Activated T-cell treated with anti-CD3 and anti-CD28 coated beads, Interleukin-2, amount 50 U/mL, for 72 hours (primary cell): ENCODE data around the gene L1CAM. TPM values are rescaled to one million over a fixed set of nuclear protein-coding genes. Genes with fewer than 3 reads are reported as not detected.

Experiments
- ATAC-seq, 2 donors: fragments of 150-1000 bp; cut with Tn5 transposase; replicated peaks in 1 of 2; 2 replicates each; pipeline ENCODE4 v1.10.0; 2021; ENCODE audit warnings: moderate library complexity in 2 of 2, mild to moderate bottlenecking in 1 of 2
- DNase-seq, 2 donors: peaks; one replicate each; pipeline ENCODE4 v3.0.0; 2021 to 2022; ENCODE audit warnings: mixed read lengths in 1 of 2
- H3K27ac Mint-ChIP-seq: one replicate; pipeline ENCODE4 v1.8.0; 2022; ENCODE audit warnings: mild to moderate bottlenecking, moderate library complexity, mixed read lengths
- H3K27me3 Mint-ChIP-seq: one replicate; pipeline ENCODE4 v1.8.0; 2022; ENCODE audit warnings: low read depth, mixed read lengths
- H3K36me3 Mint-ChIP-seq, 2 donors: one replicate each; pipeline ENCODE4 v1.8.0; 2022; ENCODE audit warnings: mixed read lengths in 2 of 2, mild to moderate bottlenecking in 1 of 2; ENCODE audit not compliant: insufficient read depth in 2 of 2
- H3K4me1 Mint-ChIP-seq: one replicate; pipeline ENCODE4 v1.8.0; 2022; ENCODE audit warnings: low read depth, mixed read lengths
- H3K4me3 Mint-ChIP-seq, 2 donors: one replicate each; pipeline ENCODE4 v1.8.0; 2022; ENCODE audit warnings: mild to moderate bottlenecking in 2 of 2, mixed read lengths in 2 of 2, moderate library complexity in 2 of 2
- H3K9me3 Mint-ChIP-seq, 2 donors: one replicate each; pipeline ENCODE4 v1.8.0; 2022; ENCODE audit warnings: mixed read lengths in 2 of 2
- total RNA-seq, 2 donors: library from RNA; stranded (reverse); gene quantifications; one replicate each; pipeline ENCODE4 v1.2.3, GENCODE V29; 2022

L1CAM gene
- total RNA-seq, 2 donors from 2014 or later: 1.8 to 2.1 TPM

- Mint-ChIP-seq H3K4me3 (peak overlapping the region; percentile 88 to 90), H3K9me3 (no peaks in the 10 kb centered on the region), H3K36me3 (peaks cover 4 to 5% of the 10 kb centered on the region in 2 donors), H3K4me1 (peaks cover 53% of the 10 kb centered on the region), H3K27ac (no peak overlapping the region), H3K27me3 (no peaks in the 10 kb centered on the region)
- DNase-seq: no peak
- no peak for ATAC-seq
These were observed 42.9 kb upstream of the L1CAM start for GRCh38 chrX:153928846-153929245.

- H3K27me3 Mint-ChIP-seq: no peaks in the 10 kb centered on the region
- DNase-seq: peak; percentile 92 to 97
- H3K9me3 Mint-ChIP-seq: no peaks in the 10 kb centered on the region
- peak overlapping the region; percentile 89 for H3K27ac Mint-ChIP-seq
- peak; percentile 75 to 78 for ATAC-seq
- H3K4me1 Mint-ChIP-seq: peaks cover 57% of the 10 kb centered on the region
- peaks cover 4 to 5% of the 10 kb centered on the region in 2 donors for H3K36me3 Mint-ChIP-seq
- peak overlapping the region; percentile 90 to 97 for H3K4me3 Mint-ChIP-seq
These were observed 42.2 kb upstream of the L1CAM start for GRCh38 chrX:153927922-153928760.

- Mint-ChIP-seq H3K36me3 (peaks cover 4 to 5% of the 10 kb centered on the region in 2 donors), H3K27me3 (no peaks in the 10 kb centered on the region), H3K4me3 (peak overlapping the region; percentile 89 to 97), H3K27ac (peak overlapping the region; percentile 73), H3K4me1 (peaks cover 62% of the 10 kb centered on the region), H3K9me3 (no peaks in the 10 kb centered on the region)
- ATAC-seq (no peak), DNase-seq (no peak)
These were observed 41.6 kb upstream of the L1CAM start for GRCh38 chrX:153927672-153927921.

GRCh38 chrX:153926858-153927671, 41.1 kb upstream of the L1CAM start:
- peak overlapping the region; percentile 89 to 97 for H3K4me3 Mint-ChIP-seq
- H3K4me1 Mint-ChIP-seq: peaks cover 68% of the 10 kb centered on the region

GRCh38 chrX:153926552-153926857, 40.5 kb upstream of the L1CAM start:
- DNase-seq (no peak), ATAC-seq (peak; percentile 25)
- no peaks in the 10 kb centered on the region for H3K9me3 Mint-ChIP-seq
- H3K4me3 Mint-ChIP-seq: peak overlapping the region; percentile 89 to 97
- H3K36me3 Mint-ChIP-seq: peaks cover 4% of the 10 kb centered on the region in 2 donors
- no peaks in the 10 kb centered on the region for H3K27me3 Mint-ChIP-seq
- H3K4me1 Mint-ChIP-seq: peaks cover 71% of the 10 kb centered on the region
- peak overlapping the region; percentile 89 for H3K27ac Mint-ChIP-seq

More at GRCh38 chrX:153926858-153927671, 41.1 kb upstream of the L1CAM start:
- H3K27ac Mint-ChIP-seq: peak overlapping the region; percentile 73
- H3K9me3 Mint-ChIP-seq: no peaks in the 10 kb centered on the region
- peaks cover 4 to 5% of the 10 kb centered on the region in 2 donors for H3K36me3 Mint-ChIP-seq
- no peaks in the 10 kb centered on the region for H3K27me3 Mint-ChIP-seq
- ATAC-seq (peak; percentile 46 to 52), DNase-seq (peak; percentile 74 to 85)

- H3K9me3 Mint-ChIP-seq: no peaks in the 10 kb centered on the region
- no peaks in the 10 kb centered on the region for H3K27me3 Mint-ChIP-seq
- peaks cover 2 to 4% of the 10 kb centered on the region in 2 donors for H3K36me3 Mint-ChIP-seq
- peak within 1 kb of the TSS; percentile 96 to 97 for H3K4me3 Mint-ChIP-seq
- DNase-seq: peak; percentile 72 to 74
- peaks cover 71% of the 10 kb centered on the region for H3K4me1 Mint-ChIP-seq
- H3K27ac Mint-ChIP-seq: peak within 1 kb of the TSS; percentile 89
- peak; percentile 25 to 33 for ATAC-seq
These were observed 40.0 kb upstream of the L1CAM start, which contains the start of gene ARHGAP4 for GRCh38 chrX:153925739-153926551. Gene ARHGAP4 (minus strand): TSS chrX:153926264. CDS start chrX:153926202, 62 bp downstream.

GRCh38 chrX:153925387-153925738, 39.4 kb upstream of the L1CAM start:
- H3K4me3 Mint-ChIP-seq: peak overlapping the region; percentile 90 to 96
- DNase-seq (no peak), ATAC-seq (no peak)
- no peaks in the 10 kb centered on the region for H3K9me3 Mint-ChIP-seq
- no peaks in the 10 kb centered on the region for H3K27me3 Mint-ChIP-seq
- peak overlapping the region; percentile 88 for H3K27ac Mint-ChIP-seq
- peaks cover 2 to 4% of the 10 kb centered on the region in 2 donors for H3K36me3 Mint-ChIP-seq
- H3K4me1 Mint-ChIP-seq: peaks cover 65% of the 10 kb centered on the region

- Mint-ChIP-seq H3K4me3 (peak overlapping the region; percentile 90 to 96), H3K4me1 (peaks cover 60% of the 10 kb centered on the region), H3K27me3 (peaks cover 3% of the 10 kb centered on the region), H3K36me3 (peaks cover 5% of the 10 kb centered on the region in 2 donors), H3K9me3 (no peaks in the 10 kb centered on the region), H3K27ac (peak overlapping the region; percentile 82)
- ATAC-seq (no peak), DNase-seq (peak; percentile 36 to 46)
These were observed 38.3 kb upstream of the L1CAM start for GRCh38 chrX:153924149-153924861.

- peak; percentile 38 to 41 for DNase-seq
- Mint-ChIP-seq H3K27ac (peak overlapping the region; percentile 82), H3K36me3 (peaks cover 5 to 10% of the 10 kb centered on the region in 2 donors), H3K4me3 (peak overlapping the region; percentile 90 to 96), H3K9me3 (no peaks in the 10 kb centered on the region), H3K4me1 (peaks cover 49% of the 10 kb centered on the region), H3K27me3 (peaks cover 5% of the 10 kb centered on the region)
- ATAC-seq: no peak
These were observed 37.2 kb upstream of the L1CAM start for GRCh38 chrX:153922932-153923857.

- DNase-seq (no peak), ATAC-seq (no peak)
- Mint-ChIP-seq H3K9me3 (no peaks in the 10 kb centered on the region), H3K27me3 (peaks cover 5% of the 10 kb centered on the region), H3K27ac (no peak overlapping the region), H3K36me3 (peaks cover 5 to 12% of the 10 kb centered on the region in 2 donors), H3K4me3 (peak overlapping the region; percentile 90 to 96), H3K4me1 (peaks cover 38% of the 10 kb centered on the region)
These were observed 35.8 kb upstream of the L1CAM start for GRCh38 chrX:153921511-153922446.

- no peak for DNase-seq
- no peaks in the 10 kb centered on the region for H3K9me3 Mint-ChIP-seq
- ATAC-seq: no peak
- peaks cover 6 to 14% of the 10 kb centered on the region in 2 donors for H3K36me3 Mint-ChIP-seq
- peaks cover 5% of the 10 kb centered on the region for H3K27me3 Mint-ChIP-seq
- no peak overlapping the region for H3K4me3 Mint-ChIP-seq
- peaks cover 34% of the 10 kb centered on the region for H3K4me1 Mint-ChIP-seq
- no peak overlapping the region for H3K27ac Mint-ChIP-seq
These were observed 35.1 kb upstream of the L1CAM start for GRCh38 chrX:153921070-153921469.
